Natural killer cell (primary cell): Measurements from ENCODE around the gene ABHD5. TPM values are rescaled to one million over a fixed set of nuclear protein-coding genes. Genes with fewer than 3 reads are reported as not detected.
A peak's percentile ranks its signal among the peaks of the same experiment; 100 is the strongest.

Experiments used
- ATAC-seq, 3 donors: fragments of 150-1000 bp in 2 of 3; fragments of 200-7000 bp in 1 of 3; cut with Tn5 transposase; 1 replicate in 1 of 3; 2 replicates in 2 of 3; pipeline ENCODE4 v1.10.0; 2021; ENCODE audit warnings: mild to moderate bottlenecking in 2 of 3, moderate library complexity in 2 of 3
- DNase-seq, 2 donors: peaks; one replicate each; pipeline versions ENCODE4 v3.0.0 to v3.0.0-alpha.2; 2013 to 2021; ENCODE audit warnings: mixed read lengths in 1 of 2
- H3K27ac ChIP-seq: one replicate; pipeline ENCODE4 v1.5.1; 2013; ENCODE audit warnings: mild to moderate bottlenecking, low read length
- H3K27me3 ChIP-seq: one replicate; pipeline ENCODE4 v1.6.1; 2013; ENCODE audit warnings: low read length; ENCODE audit not compliant: control insufficient read depth, insufficient read depth
- H3K36me3 ChIP-seq: one replicate; pipeline ENCODE4 v1.6.1; 2013; ENCODE audit warnings: low read length; ENCODE audit not compliant: control insufficient read depth, insufficient read depth
- H3K4me1 ChIP-seq: one replicate; pipeline ENCODE4 v1.6.1; 2013; ENCODE audit warnings: low read length; ENCODE audit not compliant: control insufficient read depth, insufficient read depth
- H3K4me3 ChIP-seq: one replicate; pipeline ENCODE4 v1.5.1; 2013; ENCODE audit warnings: low read length
- H3K9me3 ChIP-seq: one replicate; pipeline ENCODE4 v1.6.1; 2013; ENCODE audit warnings: low read length; ENCODE audit not compliant: control insufficient read depth, insufficient read depth
- H3K27ac Mint-ChIP-seq, 2 donors: one replicate each; pipeline ENCODE4 v1.8.0; 2022; ENCODE audit warnings: mild to moderate bottlenecking in 2 of 2, mixed read lengths in 2 of 2, moderate library complexity in 1 of 2
- H3K27me3 Mint-ChIP-seq, 2 donors: one replicate each; pipeline ENCODE4 v1.8.0; 2022; ENCODE audit warnings: low read depth in 2 of 2, mixed read lengths in 2 of 2
- H3K36me3 Mint-ChIP-seq: one replicate; pipeline ENCODE4 v1.8.0; 2022; ENCODE audit warnings: mixed read lengths
- H3K4me1 Mint-ChIP-seq, 2 donors: one replicate each; pipeline ENCODE4 v1.8.0; 2022; ENCODE audit warnings: mixed read lengths in 2 of 2
- H3K4me3 Mint-ChIP-seq: one replicate; pipeline ENCODE4 v1.8.0; 2022; ENCODE audit warnings: mild to moderate bottlenecking, moderate library complexity, mixed read lengths
- H3K9me3 Mint-ChIP-seq, 2 donors: one replicate each; pipeline ENCODE4 v1.8.0; 2022; ENCODE audit warnings: mixed read lengths in 2 of 2
- whole genome bisulfite sequencing: methylation state at CpG from one replicate; pipeline ENCODE4 v1.1.7; 2013; ENCODE audit warnings: missing lambda C conversion rate; ENCODE audit not compliant: insufficient coverage; 5-methylcytosine and 5-hydroxymethylcytosine counted together
- intact Hi-C: fragments of 100-400 bp; cut with micrococcal nuclease; formaldehyde crosslinking; loops from one replicate; pipeline ENCODE4 v1.14.2; 2022
- total RNA-seq, 4 donors: library from RNA; stranded (reverse); fragments of 120-200 nt in 1 of 4; gene quantifications; one replicate each; pipeline versions ENCODE4 v1.2.3 to v1.2.4, GENCODE V29; 2013 to 2022
- TF ChIP-seq, protein P1 (sequence below): fragments of 200-600 bp; IDR thresholded peaks from one replicate; pipeline ENCODE4 v1.8.0; 2022; ENCODE audit warnings: antibody characterized with exemption

The ABHD5 gene
- total RNA-seq, 3 donors from 2014 or later (not counting 1 experiment from before 2014, with no cell fraction given): 14.1 to 58.6 (median 16.6) TPM

- Mint-ChIP-seq H3K9me3 (no peaks in the 10 kb centered on the region), H3K27ac (peak overlapping the region in 1 of 2 donors; percentile 30), H3K4me3 (no peak overlapping the region), H3K27me3 (no peaks in the 10 kb centered on the region), H3K4me1 (peaks cover 28 to 42% of the 10 kb centered on the region in 2 donors), H3K36me3 (no peaks in the 10 kb centered on the region)
- H3K27ac ChIP-seq: no peak overlapping the region
- ATAC-seq (no peak), DNase-seq (no peak)
- H3K4me1 ChIP-seq: peaks cover 9% of the 10 kb centered on the region
- TF ChIP-seq, protein P1, sequence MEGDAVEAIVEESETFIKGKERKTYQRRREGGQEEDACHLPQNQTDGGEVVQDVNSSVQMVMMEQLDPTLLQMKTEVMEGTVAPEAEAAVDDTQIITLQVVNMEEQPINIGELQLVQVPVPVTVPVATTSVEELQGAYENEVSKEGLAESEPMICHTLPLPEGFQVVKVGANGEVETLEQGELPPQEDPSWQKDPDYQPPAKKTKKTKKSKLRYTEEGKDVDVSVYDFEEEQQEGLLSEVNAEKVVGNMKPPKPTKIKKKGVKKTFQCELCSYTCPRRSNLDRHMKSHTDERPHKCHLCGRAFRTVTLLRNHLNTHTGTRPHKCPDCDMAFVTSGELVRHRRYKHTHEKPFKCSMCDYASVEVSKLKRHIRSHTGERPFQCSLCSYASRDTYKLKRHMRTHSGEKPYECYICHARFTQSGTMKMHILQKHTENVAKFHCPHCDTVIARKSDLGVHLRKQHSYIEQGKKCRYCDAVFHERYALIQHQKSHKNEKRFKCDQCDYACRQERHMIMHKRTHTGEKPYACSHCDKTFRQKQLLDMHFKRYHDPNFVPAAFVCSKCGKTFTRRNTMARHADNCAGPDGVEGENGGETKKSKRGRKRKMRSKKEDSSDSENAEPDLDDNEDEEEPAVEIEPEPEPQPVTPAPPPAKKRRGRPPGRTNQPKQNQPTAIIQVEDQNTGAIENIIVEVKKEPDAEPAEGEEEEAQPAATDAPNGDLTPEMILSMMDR: no peak
- H3K9me3 ChIP-seq: no peaks in the 10 kb centered on the region
- H3K27me3 ChIP-seq: no peaks in the 10 kb centered on the region
- 78% methylated on average over 1 of the region's 1 CpG for WGBS
- no peaks in the 10 kb centered on the region for H3K36me3 ChIP-seq
- intact Hi-C loops: no loop called here
- H3K4me3 ChIP-seq: no peak overlapping the region
Observed at GRCh38 chr3:43693594-43693993, 2.9 kb downstream of the ABHD5 start.

GRCh38 chr3:43695443-43695842 lies 4.7 kb downstream of the ABHD5 start:
- Histone ChIP-seq H3K27ac (no peak overlapping the region), H3K4me3 (no peak overlapping the region), H3K27me3 (no peaks in the 10 kb centered on the region), H3K9me3 (no peaks in the 10 kb centered on the region), H3K4me1 (peaks cover 3% of the 10 kb centered on the region), H3K36me3 (no peaks in the 10 kb centered on the region)
- no CpG with 5 or more reads among the region's 2 CpGs for WGBS
- H3K4me3 Mint-ChIP-seq: no peak overlapping the region
- TF ChIP-seq, protein P1: no peak
- no peaks in the 10 kb centered on the region for H3K9me3 Mint-ChIP-seq
- intact Hi-C loops: no loop called here
- H3K27me3 Mint-ChIP-seq: no peaks in the 10 kb centered on the region
- DNase-seq (no peak), ATAC-seq (no peak)
- peaks cover 25 to 32% of the 10 kb centered on the region in 2 donors for H3K4me1 Mint-ChIP-seq
- H3K36me3 Mint-ChIP-seq: no peaks in the 10 kb centered on the region
- no peak overlapping the region for H3K27ac Mint-ChIP-seq

- peaks cover 22 to 28% of the 10 kb centered on the region in 2 donors for H3K4me1 Mint-ChIP-seq
- no peaks in the 10 kb centered on the region for H3K27me3 Mint-ChIP-seq
- intact Hi-C loops: no loop called here
- Histone ChIP-seq H3K27ac (no peak overlapping the region), H3K9me3 (no peaks in the 10 kb centered on the region), H3K4me3 (no peak overlapping the region), H3K27me3 (no peaks in the 10 kb centered on the region), H3K36me3 (no peaks in the 10 kb centered on the region), H3K4me1 (peaks cover 2% of the 10 kb centered on the region)
- no peak for DNase-seq
- H3K4me3 Mint-ChIP-seq: no peak overlapping the region
- TF ChIP-seq, protein P1: no peak
- ATAC-seq: peak in 1 of 3 donors; percentile 45
- H3K36me3 Mint-ChIP-seq: no peaks in the 10 kb centered on the region
- H3K27ac Mint-ChIP-seq: no peak overlapping the region
- no peaks in the 10 kb centered on the region for H3K9me3 Mint-ChIP-seq
Observed at GRCh38 chr3:43695863-43696262, 5.1 kb downstream of the ABHD5 start.

- no peak overlapping the region for H3K27ac ChIP-seq
- ATAC-seq: no peak
- TF ChIP-seq, protein P1: no peak
Observed at GRCh38 chr3:43696441-43696840, 5.7 kb downstream of the ABHD5 start.

More at GRCh38 chr3:43696441-43696840, 5.7 kb downstream of the ABHD5 start:
- no peaks in the 10 kb centered on the region for H3K27me3 Mint-ChIP-seq
- H3K4me1 Mint-ChIP-seq: peaks cover 22 to 26% of the 10 kb centered on the region in 2 donors
- H3K9me3 Mint-ChIP-seq: no peaks in the 10 kb centered on the region
- WGBS: 94% methylated on average over 1 of the region's 1 CpG
- Histone ChIP-seq H3K36me3 (no peaks in the 10 kb centered on the region), H3K27me3 (no peaks in the 10 kb centered on the region), H3K4me3 (no peak overlapping the region), H3K4me1 (peaks cover 2% of the 10 kb centered on the region), H3K9me3 (no peaks in the 10 kb centered on the region)
- intact Hi-C loops: no loop called here
- H3K4me3 Mint-ChIP-seq: no peak overlapping the region
- no peaks in the 10 kb centered on the region for H3K36me3 Mint-ChIP-seq
- no peak overlapping the region for H3K27ac Mint-ChIP-seq
- no peak for DNase-seq
